Suprapubic skin (tissue), 4 donors: Measurements from ENCODE around the gene NEMP1. TPM values are rescaled to one million over a fixed set of nuclear protein-coding genes. Genes with fewer than 3 reads are reported as not detected.

Experiments used
- DNase-seq, 2 donors: peaks; one replicate each; pipeline ENCODE4 v3.0.0-alpha.2; 2019; ENCODE audit warnings: low spot score in 2 of 2
- H3K27ac ChIP-seq: fragments of 200-600 bp; sonication (generic); one replicate; pipeline ENCODE4 v1.5.1; 2019
- H3K27me3 ChIP-seq: fragments of 200-600 bp; sonication (generic); one replicate; pipeline ENCODE4 v1.5.1; 2019
- H3K36me3 ChIP-seq: fragments of 200-600 bp; sonication (generic); one replicate; pipeline ENCODE4 v1.5.1; 2019
- H3K4me1 ChIP-seq: fragments of 200-600 bp; sonication (generic); one replicate; pipeline ENCODE4 v1.5.1; 2019
- H3K4me3 ChIP-seq: fragments of 200-600 bp; sonication (generic); one replicate; pipeline ENCODE4 v1.5.1; 2019; ENCODE audit warnings: mild to moderate bottlenecking
- H3K9me3 ChIP-seq: fragments of 200-600 bp; sonication (generic); one replicate; pipeline ENCODE4 v1.5.1; 2019
- CTCF ChIP-seq, 2 donors: fragments of 200-600 bp in 1 of 2; fragments of 450-650 bp in 1 of 2; sonication (generic) in 1 of 2; IDR thresholded peaks; one replicate each; pipeline ENCODE4 v1.5.1; 2016 to 2019; ENCODE audit warnings: antibody characterized with exemption in 2 of 2, mild to moderate bottlenecking in 1 of 2, moderate library complexity in 1 of 2
- EP300 ChIP-seq: sonication (generic); formaldehyde crosslinking; IDR thresholded peaks from one replicate; pipeline ENCODE4 v1.6.1; 2017; ENCODE audit warnings: antibody characterized with exemption
- POLR2A ChIP-seq, 2 donors: fragments of 450-650 bp; IDR thresholded peaks; one replicate each; pipeline ENCODE4 v1.6.1; 2017; ENCODE audit warnings: antibody characterized with exemption in 2 of 2, mild to moderate bottlenecking in 2 of 2, moderate library complexity in 2 of 2
- POLR2AphosphoS5 ChIP-seq, 3 donors: sonication (generic); formaldehyde crosslinking; IDR thresholded peaks; one replicate each; pipeline ENCODE4 v1.6.1; 2017; ENCODE audit warnings: antibody characterized with exemption in 3 of 3
- WGBS: methylation state at CpG from one replicate; pipeline ENCODE4 v1.1.5; 2018; 5-methylcytosine and 5-hydroxymethylcytosine counted together
- total RNA-seq, 4 donors: library from RNA; depleted of rRNA; stranded (reverse); fragments of >200 nt; gene quantifications; one replicate each; pipeline ENCODE4 v1.1.0, GENCODE V29; 2016

The NEMP1 gene
- total RNA-seq, 4 donors from 2014 or later = 6.5 to 31.2 (median 9.5) TPM

GRCh38 chr12:57088354-57089270 is 10.0 kb upstream of the NEMP1 start, which contains the start of gene NAB2:
Gene NAB2, plus strand, starts transcription at chr12:57089114. Its CDS starts 158 bp downstream, at chr12:57089272.
- Histone ChIP-seq H3K4me1 (peaks cover 55% of the 10 kb centered on the region), H3K36me3 (peaks cover 26% of the 10 kb centered on the region), H3K27ac (peak within 1 kb of the TSS; percentile 97), H3K4me3 (peak within 1 kb of the TSS; percentile 74), H3K27me3 (no peaks in the 10 kb centered on the region), H3K9me3 (no peaks in the 10 kb centered on the region)
- WGBS = 2% methylated on average over 38 of the region's 91 CpGs
- TF ChIP-seq POLR2AphosphoS5 (IDR thresholded peaks at IDR 0.05) (peak; percentile 89 to 99 (median 98)), CTCF (IDR thresholded peaks at IDR 0.05) (no peak), POLR2A (IDR thresholded peaks at IDR 0.05) (peak; percentile 35 to 76)
- peak; percentile 98 for DNase-seq

GRCh38 chr12:57087691-57088353 is 9.2 kb upstream of the NEMP1 start:
- Histone ChIP-seq H3K9me3 (no peaks in the 10 kb centered on the region), H3K4me1 (peaks cover 47% of the 10 kb centered on the region), H3K27ac (peak overlapping the region; percentile 97), H3K36me3 (peaks cover 18% of the 10 kb centered on the region), H3K27me3 (no peaks in the 10 kb centered on the region), H3K4me3 (peak overlapping the region; percentile 74)
- DNase-seq = peak; percentile 92 to 94
- no peak for TF ChIP-seq EP300
- peak in 1 of 3 donors; percentile 50 for TF ChIP-seq POLR2AphosphoS5 (IDR thresholded peaks at IDR 0.05)
- WGBS = 1% methylated on average over 17 of the region's 37 CpGs

GRCh38 chr12:57087010-57087690 is 8.6 kb upstream of the NEMP1 start:
- Histone ChIP-seq H3K27me3 (no peaks in the 10 kb centered on the region), H3K4me1 (peaks cover 41% of the 10 kb centered on the region), H3K4me3 (peak overlapping the region; percentile 74), H3K9me3 (no peaks in the 10 kb centered on the region), H3K36me3 (peaks cover 12% of the 10 kb centered on the region), H3K27ac (peak overlapping the region; percentile 97)
- DNase-seq = peak; percentile 95 to 96
- WGBS = 1% methylated on average over 23 of the region's 52 CpGs
- TF ChIP-seq POLR2A (IDR thresholded peaks at IDR 0.05) (peak in 1 of 2 donors; percentile 33), EP300 (no peak), CTCF (IDR thresholded peaks at IDR 0.05) (no peak), POLR2AphosphoS5 (IDR thresholded peaks at IDR 0.05) (no peak)

GRCh38 chr12:57086493-57087009 is 8.0 kb upstream of the NEMP1 start:
- peak overlapping the region; percentile 97 for H3K27ac ChIP-seq
- H3K9me3 ChIP-seq = no peaks in the 10 kb centered on the region
- H3K27me3 ChIP-seq = no peaks in the 10 kb centered on the region
- peak in 1 of 2 donors; percentile 82 for DNase-seq
- under 1% methylated on average over 14 of the region's 14 CpGs for WGBS
- peaks cover 35% of the 10 kb centered on the region for H3K4me1 ChIP-seq
- H3K36me3 ChIP-seq = peaks cover 6% of the 10 kb centered on the region
- peak overlapping the region; percentile 74 for H3K4me3 ChIP-seq
- TF ChIP-seq POLR2A (IDR thresholded peaks at IDR 0.05) = no peak
- TF ChIP-seq POLR2AphosphoS5 (IDR thresholded peaks at IDR 0.05) = no peak
- no peak for TF ChIP-seq CTCF (IDR thresholded peaks at IDR 0.05)
- TF ChIP-seq EP300 = no peak

GRCh38 chr12:57085999-57086492 is 7.5 kb upstream of the NEMP1 start:
- Histone ChIP-seq H3K4me3 (peak overlapping the region; percentile 74), H3K27ac (peak overlapping the region; percentile 97), H3K4me1 (peaks cover 30% of the 10 kb centered on the region), H3K36me3 (peaks cover under 1% of the 10 kb centered on the region), H3K9me3 (no peaks in the 10 kb centered on the region), H3K27me3 (no peaks in the 10 kb centered on the region)
- DNase-seq = peak in 1 of 2 donors; percentile 79
- TF ChIP-seq EP300 (no peak), POLR2AphosphoS5 (IDR thresholded peaks at IDR 0.05) (no peak), POLR2A (IDR thresholded peaks at IDR 0.05) (no peak), CTCF (IDR thresholded peaks at IDR 0.05) (no peak)
- 4% methylated on average over 12 of the region's 12 CpGs for WGBS
